ENCODE measurements around the gene RABGEF1. TPM values are rescaled to one million over a fixed set of nuclear protein-coding genes. Genes with fewer than 3 reads are reported as not detected.

Gene RABGEF1
- polyA plus RNA-seq, 3 donors = 9.5 to 26.2 (median 14.1) TPM

Other genes starting within 250 kb of the RABGEF1 start
- 1 to 10 TPM; 2.7 to 8.1 (median 4.3) TPM for gene KCTD7, start 111.9 kb upstream of the RABGEF1 start, polyA plus RNA-seq
- 10 to 100 TPM; 28.1 to 35.2 (median 29.1) TPM for gene TMEM248, start 180.5 kb downstream of the RABGEF1 start, polyA plus RNA-seq